CD4-positive, alpha-beta T cell treated with Interferon alpha-2 for 1 hour (primary cell): ENCODE measurements around the gene UBE2H.
"Not testable (repeated sequence)": the region's sequence is repeated elsewhere in the genome, so short reads cannot be mapped to it uniquely, and the experiment has no call there.

Source experiments
- DNase-seq, 2 donors: peaks; one replicate each; pipeline ENCODE4 v3.0.0-alpha.2; 2020 to 2022

The UBE2H gene

DNA sequence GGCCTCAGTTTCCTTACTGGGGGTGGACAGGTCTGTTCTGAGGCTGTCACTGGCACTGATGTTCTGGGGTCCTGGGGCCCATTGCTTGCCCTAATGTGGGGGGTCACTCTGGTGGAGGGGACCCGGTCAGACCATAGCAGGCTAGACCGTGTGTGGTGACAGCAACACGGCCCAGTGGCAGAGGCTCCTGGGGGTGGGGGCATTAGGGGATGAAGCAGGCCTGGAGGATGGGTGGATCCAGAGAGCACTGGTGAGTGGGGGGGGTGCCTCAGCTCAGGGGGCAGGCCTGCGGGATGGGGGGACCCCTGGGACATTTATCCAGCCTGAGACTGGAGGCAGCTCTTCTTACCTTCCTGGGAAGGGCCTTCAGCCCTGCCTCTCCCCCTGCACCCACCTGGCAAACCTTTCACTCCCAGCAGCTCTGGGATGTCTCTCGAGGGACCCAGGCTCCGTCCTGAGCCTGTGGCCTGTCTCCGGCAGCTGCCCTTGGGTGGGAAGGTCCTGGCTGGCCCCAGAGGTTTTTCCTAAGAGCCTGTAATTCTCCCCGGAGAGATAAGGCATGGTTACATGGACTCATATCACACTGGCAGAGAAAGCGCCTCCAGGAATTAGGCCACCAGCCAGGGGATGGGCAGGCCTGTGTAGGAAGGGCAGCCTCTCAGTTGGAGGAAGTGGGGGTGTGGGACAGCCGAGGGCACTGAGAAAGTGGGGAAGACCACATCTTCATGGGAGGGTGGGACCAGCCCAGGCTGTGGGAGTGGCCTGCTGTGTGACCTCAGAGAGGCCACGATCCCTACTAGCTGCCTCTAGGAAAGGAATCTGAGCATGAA is 147.7 kb downstream of the UBE2H start:
- DNase-seq: no peak

DNA sequence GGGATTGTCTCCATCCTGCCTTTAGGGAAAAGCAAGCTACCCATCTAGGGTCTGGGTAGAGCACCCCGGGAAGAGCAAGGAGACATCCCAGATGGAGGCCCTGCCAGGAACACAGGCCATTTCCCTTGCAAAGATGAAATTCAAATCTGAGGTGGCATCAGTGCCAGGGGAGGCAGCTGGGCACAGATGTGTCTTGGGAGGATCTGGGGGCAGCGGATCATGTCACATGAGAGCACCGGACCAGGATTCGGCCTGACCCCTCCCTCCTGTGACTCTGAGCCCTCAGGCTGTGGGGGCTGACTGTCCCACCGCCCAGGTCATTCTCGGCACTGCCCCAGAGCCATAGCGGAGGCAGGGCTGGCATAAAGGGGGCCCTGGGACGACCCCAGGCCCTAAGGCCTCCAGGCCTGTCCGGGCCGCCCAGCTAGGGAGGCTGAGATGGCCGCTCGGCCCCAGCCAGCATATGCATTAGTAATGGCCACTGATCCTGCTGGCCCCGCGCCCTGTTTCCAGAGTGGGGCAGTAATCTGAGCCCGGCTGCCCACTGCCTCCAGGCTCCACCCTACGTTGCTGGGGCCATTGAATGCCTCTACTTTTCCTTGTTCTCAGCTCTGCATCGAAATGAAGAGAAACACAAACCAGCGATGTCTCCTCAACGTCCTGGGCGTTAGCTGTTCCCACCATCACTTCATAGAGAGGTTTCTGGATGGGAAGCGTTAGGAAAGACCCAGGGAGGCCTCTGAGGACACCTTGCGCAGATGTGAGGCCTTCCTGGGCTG is 148.5 kb downstream of the UBE2H start:
- no peak for DNase-seq

DNA sequence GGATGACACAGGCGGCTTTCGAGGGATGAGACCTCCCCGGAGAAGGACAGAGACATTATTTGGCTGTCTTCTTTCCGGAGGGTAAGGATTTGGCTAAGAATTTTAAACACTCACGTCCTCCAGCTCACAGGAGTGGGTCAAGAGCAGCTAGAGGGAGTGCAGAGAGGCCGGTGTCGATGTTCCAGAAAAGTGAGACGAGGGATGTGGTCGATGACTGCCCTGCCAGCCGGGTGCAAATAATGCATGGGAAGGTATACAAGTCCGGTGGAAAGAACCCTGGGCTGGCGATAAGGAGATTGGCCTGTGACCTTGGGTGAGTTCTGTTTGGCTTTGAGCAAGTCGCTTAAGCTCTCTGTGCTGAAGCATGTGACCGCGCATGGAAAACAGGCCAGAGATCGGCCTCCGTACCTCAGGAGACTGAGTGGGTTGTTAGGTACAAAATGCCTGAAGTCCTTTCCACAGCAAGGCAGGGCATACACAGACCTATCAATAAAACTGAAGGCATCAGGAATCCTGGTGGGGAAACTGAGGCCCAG is 149.1 kb downstream of the UBE2H start:
- no peak for DNase-seq

DNA sequence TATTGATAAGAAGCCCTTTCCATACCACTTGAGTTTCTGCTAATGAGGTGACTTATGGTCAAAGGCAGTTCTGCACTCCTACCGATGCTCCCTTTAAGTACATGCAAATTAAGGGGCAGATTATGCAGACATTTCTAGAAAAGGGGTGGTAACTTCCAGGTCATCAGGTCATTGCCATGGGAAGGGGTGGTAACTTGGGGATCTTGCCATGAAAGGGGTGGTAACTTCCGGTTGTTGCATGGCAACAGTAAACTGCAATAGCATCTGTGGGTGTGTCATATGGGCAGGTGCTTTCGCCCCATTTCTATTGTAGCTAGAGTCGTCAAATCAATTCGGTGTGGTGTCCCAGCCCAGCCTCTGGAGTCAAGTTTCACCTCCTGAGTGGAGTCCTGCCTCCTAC is 150.9 kb downstream of the UBE2H start:
- DNase-seq: no peak

DNA sequence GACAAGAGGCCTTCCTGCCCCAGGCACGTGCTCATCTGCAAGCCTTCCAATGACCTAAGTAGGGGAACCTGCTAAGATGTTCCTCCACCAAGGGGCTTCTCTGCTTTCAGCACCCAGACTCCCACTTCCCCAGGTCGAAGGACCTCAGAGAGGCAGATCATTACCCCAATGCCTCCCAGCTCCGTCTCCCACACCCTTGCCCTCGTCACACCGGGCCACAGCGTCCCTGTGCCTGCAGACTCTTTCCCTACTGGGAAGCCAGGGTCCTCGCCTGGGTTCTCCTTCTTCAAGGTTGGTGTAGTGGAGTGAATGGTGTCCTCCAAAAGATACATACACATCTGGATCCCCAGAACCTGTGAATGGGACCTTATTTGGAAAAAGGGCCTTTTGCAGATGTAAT is 151.9 kb downstream of the UBE2H start:
- DNase-seq: no peak

DNA sequence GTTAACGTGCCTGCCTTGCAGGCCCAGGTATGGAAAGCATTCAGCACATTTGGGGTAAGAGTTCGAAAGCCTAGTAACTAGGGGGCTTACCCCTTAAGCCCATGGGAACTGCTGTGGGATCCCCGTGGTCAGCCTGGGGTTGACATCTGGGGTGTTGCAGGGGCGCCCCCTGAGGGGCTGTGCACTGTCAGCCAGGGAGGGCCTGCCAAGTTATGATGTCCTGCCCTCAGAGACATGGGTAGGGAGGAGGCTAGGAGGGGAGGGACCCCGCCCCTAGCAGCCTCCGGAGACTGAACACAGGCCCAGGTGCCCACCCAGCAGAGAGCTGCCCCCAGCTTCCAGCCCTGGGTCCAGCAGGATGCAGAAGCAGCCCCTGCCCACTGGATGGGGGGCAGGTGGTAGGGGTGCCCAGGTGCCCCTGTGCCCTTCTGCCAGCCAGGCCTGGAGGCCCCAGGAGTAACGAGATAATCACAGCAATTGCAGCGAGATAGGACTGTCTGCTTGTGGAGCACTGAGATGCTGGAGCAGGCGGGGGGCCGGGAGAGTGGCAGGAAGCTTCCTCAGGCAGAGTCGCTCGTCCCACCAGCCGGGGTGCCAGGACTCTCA is 153.3 kb downstream of the UBE2H start:
- DNase-seq: no peak

DNA sequence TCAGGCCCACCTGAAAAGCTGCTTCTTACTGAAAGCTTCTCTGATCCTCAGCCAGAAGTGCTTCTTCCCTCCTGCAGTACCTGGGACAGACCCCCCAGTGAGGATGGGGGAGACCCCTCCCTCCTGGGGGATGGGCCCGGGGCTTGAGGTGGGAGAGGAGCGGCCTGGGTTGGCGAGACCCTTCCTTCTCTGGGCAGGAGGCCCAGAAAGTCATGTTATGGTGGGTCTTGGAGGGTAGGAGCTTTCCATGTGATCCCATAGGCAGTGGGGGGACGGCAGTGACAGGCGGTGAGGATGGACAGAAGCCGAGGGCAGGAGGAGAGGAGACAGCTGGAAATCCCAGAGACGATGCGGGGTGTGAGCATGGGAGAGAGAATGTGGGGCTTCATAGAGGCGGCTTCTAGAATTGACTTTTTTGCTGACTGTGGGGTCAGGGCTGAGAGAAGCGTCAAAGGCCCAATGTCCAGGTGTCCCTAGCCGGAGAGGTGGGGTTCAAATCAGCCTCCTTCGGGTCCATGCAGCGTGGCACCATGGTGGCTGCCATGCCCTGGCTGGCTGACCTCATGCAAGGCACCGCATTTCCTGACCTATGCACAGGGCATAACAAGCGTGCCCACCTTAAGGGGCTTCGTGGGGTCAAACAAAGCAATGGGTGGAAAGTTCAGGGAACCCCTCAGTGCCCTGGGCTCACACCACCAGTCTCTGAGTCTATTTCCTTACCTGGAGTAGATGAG is 154.0 kb downstream of the UBE2H start:
- no peak for DNase-seq

DNA sequence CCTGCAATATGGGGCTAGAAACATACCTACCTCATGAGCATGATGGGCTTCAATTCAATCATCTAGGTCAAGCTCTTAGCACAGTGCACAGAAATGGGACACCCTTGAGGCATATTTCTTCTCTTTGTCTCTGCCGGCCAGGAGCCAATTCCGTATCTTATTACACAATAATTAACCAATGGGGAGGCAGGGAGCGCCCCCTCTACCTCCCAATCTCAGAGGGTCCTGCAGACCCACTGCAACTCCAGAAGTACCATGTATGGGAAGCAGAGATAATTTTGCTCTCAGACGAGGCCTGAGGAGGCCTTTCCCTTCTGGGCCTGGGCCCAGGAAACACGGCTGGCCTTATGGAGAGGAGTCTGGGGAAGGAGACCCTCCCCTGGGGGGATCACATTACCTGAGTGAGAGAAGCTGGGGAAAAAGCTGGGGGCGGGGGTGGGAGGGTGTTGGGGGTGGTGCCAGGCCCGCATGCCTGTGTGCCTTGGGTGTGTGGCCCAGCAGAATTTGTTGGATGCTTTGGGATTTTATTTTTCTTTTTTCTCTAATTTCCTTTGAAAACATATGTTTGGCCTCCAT is 155.5 kb downstream of the UBE2H start:
- DNase-seq: no peak

DNA sequence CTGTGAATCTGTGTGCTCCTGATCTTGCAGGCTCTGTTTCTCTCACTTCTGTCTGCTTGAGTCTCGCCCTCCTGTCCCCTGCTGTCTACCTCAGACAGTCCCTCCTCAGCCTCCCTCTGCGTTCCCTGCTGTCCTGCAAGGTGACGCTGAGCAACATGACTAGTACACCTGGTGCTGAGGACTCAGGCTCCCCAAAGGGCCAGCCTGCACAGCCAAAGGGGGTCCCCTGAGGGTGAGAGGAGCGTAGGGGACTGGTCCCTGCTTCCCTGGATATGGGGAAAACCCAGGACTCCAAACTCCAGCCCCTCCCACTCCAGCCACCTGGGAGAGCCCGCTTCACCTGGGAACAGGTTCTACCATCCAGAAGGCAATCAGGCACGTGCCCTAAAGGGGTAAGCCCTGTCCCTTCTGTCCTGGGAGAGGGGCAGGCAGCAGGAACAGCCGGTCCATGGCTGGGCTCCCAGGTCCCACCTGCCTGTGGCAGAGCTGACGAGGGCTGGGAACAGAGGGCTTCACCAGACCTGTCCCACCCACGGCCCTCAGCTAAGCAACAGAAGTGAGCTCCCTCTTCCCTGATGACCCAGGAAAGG is 156.5 kb downstream of the UBE2H start:
- no peak for DNase-seq

DNA sequence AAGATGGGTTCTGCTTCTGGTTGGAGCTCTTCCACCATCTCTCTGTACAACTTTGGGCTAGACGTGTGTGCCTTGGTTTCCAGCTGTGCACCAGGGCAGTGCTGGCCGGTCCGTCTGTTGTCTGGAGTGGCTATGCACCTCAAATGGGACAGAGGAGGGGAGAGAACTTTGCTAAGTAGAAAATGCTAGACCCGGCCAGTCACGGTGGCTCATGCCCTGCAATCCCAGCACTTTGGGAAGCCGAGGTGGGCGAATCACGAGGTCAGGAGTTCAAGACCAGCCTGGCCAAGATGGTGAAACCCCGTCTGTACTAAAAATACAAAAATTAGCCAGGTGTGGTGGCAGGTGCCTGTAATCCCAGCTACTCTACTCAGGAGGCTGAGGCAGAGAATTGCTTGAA is 158.3 kb downstream of the UBE2H start:
- not testable (repeated sequence) for DNase-seq

DNA sequence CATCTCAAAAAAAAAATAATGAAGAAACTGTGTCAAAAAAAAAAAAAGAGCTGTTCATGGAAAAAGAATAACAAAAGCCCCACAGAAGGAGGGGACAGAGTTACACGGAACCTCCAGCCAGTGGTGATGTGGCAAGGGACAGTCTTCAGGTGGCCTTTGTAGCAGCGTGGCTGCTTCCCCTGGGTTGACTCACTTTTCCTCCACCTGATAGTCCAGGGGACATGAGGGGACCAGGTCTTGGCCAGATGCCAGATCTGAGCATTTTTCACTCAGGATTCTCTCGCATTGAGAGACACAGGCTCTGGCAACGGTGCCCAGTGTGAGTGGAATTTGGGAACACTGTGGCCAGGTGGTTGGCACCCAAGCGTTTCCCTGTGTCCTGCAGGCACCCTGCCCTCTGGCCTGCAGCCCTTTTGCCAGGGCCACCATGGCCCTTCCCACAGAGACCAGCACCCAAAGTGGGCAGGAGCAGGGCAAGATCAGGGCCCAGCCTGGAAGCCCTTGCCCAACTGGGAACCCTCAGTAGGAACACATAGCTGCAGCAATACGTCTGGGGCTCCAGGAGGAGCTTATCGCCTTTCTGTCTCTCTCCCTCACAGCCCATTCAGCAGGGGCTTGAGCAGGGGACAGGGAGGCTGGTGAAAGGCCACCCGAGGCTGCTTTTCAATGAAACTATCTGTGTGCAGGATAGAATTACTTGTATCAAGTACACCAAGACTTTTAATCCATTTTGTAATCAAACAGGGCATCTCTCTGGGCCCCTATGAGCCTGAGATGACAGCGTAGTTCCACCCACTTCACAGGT is 159.1 kb downstream of the UBE2H start:
- DNase-seq: no peak

DNA sequence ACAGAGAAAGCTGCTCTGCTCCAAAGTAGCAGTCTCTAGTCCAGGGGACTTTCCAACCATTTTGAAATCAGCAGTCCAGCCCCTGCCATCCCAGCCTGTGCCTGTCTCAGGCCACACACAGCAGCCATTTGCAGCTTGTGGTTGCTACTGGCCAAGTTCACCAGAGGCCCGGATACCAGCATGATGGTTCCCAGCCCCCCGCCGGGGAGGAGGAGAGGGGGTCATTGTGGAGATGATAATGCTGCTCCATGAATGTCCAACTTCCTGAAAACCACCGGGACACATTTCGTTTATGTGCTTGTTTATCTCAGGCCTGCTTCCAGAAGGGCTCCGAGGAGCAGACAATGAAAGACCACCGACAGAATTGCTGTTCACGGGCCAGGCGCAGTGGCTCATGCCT is 160.0 kb downstream of the UBE2H start:
- no peak for DNase-seq

DNA sequence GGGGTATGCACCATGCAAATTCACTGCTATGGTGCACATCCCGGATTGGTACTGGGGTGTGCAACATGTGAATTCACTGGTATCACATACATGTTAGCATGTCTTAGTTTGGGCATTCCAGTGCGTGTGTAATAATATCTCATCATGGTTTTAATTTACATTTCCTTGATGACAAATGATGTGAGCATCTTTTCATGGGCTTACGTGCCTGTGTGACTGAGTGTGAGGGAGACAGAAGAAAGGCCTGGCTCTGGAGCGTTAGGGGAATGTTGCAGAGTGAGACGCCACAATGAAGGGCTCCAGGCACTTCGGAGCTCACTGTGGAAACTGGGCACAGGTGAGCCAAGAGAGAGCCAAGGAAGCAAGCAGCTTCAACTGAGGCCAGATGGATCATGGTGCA is 162.6 kb downstream of the UBE2H start:
- no peak for DNase-seq

DNA sequence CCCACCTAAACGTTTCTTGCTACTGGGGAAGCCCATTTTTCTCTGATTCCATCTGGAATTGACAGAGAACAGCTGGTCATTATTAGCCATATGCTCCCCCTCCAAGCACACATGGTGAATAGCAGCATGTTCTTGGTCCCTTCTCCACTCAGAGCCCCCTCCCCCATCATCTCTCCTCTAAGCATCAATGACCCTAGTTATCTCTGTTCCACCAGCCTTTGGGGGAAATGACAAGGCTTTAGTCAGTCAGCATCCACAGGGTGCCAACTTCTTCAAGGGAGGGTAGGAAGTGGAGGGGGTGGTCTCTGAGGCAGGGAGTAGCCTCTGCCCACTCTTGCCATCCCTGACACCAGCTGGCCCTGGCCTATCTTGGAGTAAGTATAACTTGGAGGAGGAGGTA is 163.1 kb downstream of the UBE2H start:
- no peak for DNase-seq

DNA sequence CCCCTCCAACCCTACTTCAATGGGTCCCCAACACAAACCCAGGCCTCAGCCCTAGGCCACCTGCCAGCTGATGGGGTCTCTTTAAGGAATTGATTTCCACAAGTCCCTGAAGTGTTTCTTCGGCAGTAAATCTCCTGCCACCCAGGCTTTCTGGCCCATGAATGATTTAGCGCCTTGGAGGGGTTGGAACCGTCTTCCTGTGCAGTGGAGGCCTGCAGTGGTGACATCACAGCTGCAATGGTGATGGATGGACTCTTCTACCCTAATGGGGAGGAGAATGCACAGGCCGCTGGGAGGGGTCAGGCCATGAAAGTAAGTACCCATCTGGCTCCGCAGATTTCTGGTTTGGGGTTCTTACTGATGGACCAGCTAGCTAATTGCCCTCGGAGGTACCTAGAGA is 163.8 kb downstream of the UBE2H start:
- DNase-seq: no peak

DNA sequence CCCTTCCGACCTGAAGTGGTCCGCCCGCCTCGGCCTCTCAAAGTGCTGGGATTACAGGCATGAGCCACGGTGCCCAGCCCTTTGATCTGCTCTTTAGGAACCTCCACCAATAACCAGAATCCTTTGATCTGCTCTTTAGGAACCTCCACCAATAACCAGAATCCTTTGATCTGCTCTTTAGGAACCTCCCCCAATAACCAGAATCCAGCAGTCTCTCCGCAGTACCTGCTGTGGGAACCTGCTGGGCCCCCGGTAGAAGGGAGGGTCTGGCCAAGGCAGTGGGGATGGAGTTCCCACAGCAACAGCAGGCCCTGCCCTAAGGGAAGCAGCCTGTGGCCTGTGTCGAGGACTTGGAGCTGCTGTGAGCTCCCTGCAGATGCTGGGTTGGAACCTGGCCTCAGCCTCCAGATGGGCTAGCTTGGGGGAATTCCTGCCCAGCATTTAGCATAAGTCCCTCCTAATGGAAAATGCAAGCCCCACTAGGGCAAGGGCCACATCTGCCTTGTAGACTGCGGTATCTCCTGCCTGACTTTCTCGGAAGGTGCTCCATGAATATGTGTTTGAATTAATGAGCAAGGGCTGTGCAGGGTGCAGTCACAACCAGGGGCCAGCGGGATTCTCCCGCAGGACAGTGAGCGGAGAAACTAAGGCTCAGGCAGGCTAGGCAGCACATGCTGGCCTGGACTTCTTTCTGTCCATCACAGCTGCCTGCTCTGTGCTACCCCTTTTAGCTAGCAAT is 165.8 kb downstream of the UBE2H start:
- no peak for DNase-seq

DNA sequence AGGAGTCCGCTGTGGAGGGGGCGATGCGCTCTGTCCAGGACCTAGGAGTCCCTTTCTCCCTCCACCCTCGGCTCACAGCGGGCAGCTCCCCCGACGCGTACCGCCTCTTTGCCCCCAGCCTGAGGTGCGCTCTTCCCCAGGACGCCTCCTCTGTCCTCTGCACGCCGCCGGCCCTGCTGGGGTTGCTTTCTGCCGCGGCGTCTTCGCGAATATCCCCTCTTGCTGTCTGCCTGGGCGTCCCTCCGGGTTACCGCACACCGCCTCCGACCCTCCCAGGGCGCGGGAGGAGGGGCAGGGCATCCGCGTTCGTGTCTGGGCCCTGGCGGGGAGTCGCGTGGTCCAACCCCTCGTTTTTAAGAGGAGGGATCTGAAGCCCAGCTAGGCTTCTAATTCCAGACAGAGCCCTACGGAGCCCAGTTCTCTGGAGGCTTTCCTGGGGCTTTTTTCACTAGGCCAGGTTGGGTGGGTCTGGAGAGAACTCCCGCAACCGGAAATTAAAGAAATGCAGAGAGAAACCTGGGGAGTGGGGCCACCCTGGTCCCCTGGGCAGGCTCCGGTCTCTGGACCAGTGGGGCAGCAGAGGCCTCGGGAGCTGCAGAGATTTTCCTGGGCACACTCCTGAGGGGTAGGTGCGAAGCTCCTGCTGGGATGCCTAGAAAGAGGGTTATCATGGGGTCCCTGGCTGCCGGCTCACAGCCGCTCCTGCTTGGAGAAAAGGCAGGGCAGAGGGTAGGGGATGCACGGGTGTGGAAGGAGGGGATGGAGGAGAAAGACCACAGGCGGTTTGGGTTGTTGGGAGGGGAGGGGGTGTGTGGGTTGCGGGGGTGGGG is 166.9 kb downstream of the UBE2H start:
- no peak for DNase-seq

DNA sequence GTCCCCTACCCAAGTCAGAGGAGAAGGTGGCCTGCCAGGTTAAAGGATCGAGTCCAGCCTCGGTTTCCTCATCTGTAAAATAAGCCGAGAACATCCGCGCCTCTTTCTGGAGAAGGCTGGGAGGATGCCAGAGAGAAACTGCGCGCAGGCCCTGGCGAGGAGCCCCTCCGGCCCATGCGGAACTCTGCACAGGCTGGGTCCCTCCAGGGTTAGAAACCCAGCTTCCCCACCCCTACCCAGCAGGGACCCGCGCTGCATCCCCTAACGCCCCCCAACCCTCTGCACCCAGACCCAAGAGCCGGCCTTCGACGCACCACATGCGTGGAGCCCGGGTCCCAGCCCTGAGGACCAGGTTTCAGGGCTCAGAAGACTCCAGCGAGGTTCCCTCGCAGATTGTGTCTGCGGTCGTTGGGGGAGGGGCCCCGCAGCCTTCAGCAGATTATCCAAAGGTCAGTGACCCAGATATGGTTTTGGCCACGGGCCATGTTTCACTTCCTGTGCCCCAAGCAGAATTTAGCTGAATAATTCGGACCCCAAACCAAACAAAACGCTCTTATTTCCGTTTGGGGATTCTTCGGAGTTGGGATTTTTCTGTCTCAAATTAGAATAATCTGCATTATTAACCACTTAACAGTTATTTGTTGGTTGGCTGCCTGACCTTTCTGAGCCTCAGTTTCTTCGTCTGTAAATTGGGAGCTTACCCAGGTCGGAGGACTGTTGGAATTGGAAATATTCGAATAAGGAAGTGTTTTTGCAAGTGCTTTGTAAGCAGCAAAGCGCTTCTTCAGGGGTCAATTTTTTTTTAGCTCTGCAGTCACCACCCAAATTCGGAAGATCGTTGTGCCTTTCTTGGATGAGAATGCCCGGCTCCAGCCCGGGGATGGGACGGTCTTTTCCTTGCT is 167.7 kb downstream of the UBE2H start:
- no peak for DNase-seq

DNA sequence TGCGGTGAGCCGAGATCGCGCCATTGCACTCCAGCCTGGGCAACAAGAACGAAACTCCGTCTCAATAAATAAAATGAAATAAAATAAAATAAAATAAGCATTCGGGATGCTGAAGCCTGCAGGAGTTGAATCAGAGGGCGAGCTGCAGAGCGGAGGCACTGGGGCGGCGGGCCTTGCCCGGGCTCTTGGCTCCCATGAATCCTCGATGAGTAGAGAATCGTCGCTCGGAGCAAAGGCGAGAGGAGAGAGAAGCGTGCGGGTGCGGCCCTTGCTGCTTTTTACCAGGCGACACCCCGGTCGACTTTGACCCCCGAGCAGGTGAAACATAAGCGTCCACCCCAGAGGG is 168.3 kb downstream of the UBE2H start:
- no peak for DNase-seq
